ENCODE measurements around the gene MEDAG. TPM values are rescaled to one million over a fixed set of nuclear protein-coding genes. Genes with fewer than 3 reads are reported as not detected.

MEDAG gene
- total RNA-seq, 3 donors from 2014 or later (not counting 1 experiment from before 2014, with no cell fraction given), result not detected

DNA sequence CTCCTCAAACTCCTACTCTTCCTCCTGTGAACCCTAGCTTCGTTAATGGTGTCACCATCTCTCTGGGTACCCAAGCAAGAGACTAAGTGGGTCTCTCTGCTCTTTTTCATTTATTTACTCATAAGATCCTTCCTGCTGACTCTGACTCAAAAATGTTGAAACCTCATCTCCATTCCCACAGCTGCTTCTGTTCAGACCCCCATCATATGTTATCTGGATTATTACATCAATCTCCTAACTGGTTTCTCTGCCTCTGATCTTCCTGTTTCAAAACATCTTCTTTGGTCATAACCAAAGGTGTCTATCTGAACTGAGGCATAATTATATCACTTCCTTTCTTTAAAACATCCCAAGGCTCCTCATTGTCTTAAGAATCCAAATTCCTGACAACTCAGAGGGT is 2.0 kb upstream of the MEDAG start:
- Histone ChIP-seq H3K27me3 (ENCODE audit: control insufficient read depth, insufficient read depth, low read length) (peaks cover 8% of the 10 kb centered on the region), H3K36me3 (ENCODE audit: control insufficient read depth, insufficient read depth, low read length) (no peaks in the 10 kb centered on the region), H3K9me3 (ENCODE audit: control insufficient read depth, insufficient read depth, low read length) (no peaks in the 10 kb centered on the region), H3K4me3 (ENCODE audit: low read length) (no peak overlapping the region), H3K4me1 (ENCODE audit: control insufficient read depth, insufficient read depth, low read length) (peaks cover 5% of the 10 kb centered on the region), H3K27ac (ENCODE audit: low read length) (no peak overlapping the region)
- intact Hi-C loops (cut with micrococcal nuclease), result no loop called here
- 85% methylated on average over 1 of the region's 1 CpG for WGBS (ENCODE audit: insufficient coverage)
- ATAC-seq, result no peak
- no peak for TF ChIP-seq CTCF (IDR thresholded peaks at IDR 0.05)
- H3K27me3 Mint-ChIP-seq (ENCODE audit: low read depth in 2 of 2), result peaks cover 47 to 56% of the 10 kb centered on the region in 2 donors
- H3K4me3 Mint-ChIP-seq, result no peak overlapping the region
- DNase-seq, result no peak
- H3K4me1 Mint-ChIP-seq, result peaks cover 0 to 9% of the 10 kb centered on the region in 2 donors
- H3K36me3 Mint-ChIP-seq, result no peaks in the 10 kb centered on the region
- H3K9me3 Mint-ChIP-seq, result no peaks in the 10 kb centered on the region
- H3K27ac Mint-ChIP-seq, result no peak overlapping the region

DNA sequence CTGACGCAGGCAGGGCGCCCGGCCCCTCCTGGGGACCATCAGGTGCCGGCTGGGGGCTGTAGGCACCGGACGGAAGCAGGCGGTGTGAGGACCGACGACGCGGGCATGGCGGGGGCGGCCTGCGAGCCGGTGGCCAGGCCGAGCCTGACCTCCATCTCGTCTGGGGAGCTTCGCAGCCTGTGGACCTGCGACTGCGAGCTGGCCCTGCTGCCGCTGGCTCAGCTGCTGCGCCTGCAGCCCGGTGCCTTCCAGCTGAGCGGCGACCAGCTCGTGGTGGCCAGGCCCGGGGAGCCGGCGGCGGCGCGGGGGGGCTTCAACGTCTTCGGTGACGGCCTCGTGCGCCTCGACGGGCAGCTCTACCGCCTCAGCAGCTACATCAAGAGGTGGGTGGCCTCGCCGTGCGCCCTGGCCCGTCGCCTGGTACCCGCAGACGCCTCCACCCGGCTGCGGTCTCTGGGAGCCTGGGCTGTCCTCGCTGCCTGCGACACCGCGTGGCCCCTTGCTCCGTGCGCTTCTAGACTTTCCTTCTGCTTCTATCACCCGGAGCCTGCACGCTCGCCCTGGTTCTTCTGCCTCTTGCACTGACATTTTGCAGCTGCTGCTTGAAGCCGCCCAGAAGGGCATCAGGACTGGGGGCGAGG is 460 bp downstream of the MEDAG start:
- no peak for TF ChIP-seq CTCF (IDR thresholded peaks at IDR 0.05)
- DNase-seq (no peak), ATAC-seq (peak in 1 of 3 donors; percentile 64)
- H3K27ac ChIP-seq (ENCODE audit: low read length), result no peak overlapping the region
- peaks cover 5% of the 10 kb centered on the region for H3K4me1 ChIP-seq (ENCODE audit: control insufficient read depth, insufficient read depth, low read length)
- H3K4me3 ChIP-seq (ENCODE audit: low read length), result no peak overlapping the region
- Mint-ChIP-seq H3K27me3 (ENCODE audit: low read depth in 2 of 2) (peaks cover 36 to 46% of the 10 kb centered on the region in 2 donors), H3K9me3 (no peaks in the 10 kb centered on the region), H3K4me1 (peaks cover 0 to 9% of the 10 kb centered on the region in 2 donors), H3K36me3 (no peaks in the 10 kb centered on the region), H3K27ac (no peak overlapping the region), H3K4me3 (no peak overlapping the region)
- H3K36me3 ChIP-seq (ENCODE audit: control insufficient read depth, insufficient read depth, low read length), result no peaks in the 10 kb centered on the region
- 8% methylated on average over 60 of the region's 60 CpGs for WGBS (ENCODE audit: insufficient coverage)
- H3K9me3 ChIP-seq (ENCODE audit: control insufficient read depth, insufficient read depth, low read length), result no peaks in the 10 kb centered on the region
- intact Hi-C loops (cut with micrococcal nuclease), result no loop called here
- peaks cover 8% of the 10 kb centered on the region for H3K27me3 ChIP-seq (ENCODE audit: control insufficient read depth, insufficient read depth, low read length)

GRCh38 chr13:30907121-30907861 is 1.2 kb downstream of the MEDAG start:
- ATAC-seq (peak in 1 of 3 donors; percentile 4), DNase-seq (no peak)
- no peak for TF ChIP-seq CTCF (IDR thresholded peaks at IDR 0.05)
- Histone ChIP-seq H3K4me3 (ENCODE audit: low read length) (no peak overlapping the region), H3K27ac (ENCODE audit: low read length) (no peak overlapping the region), H3K36me3 (ENCODE audit: control insufficient read depth, insufficient read depth, low read length) (no peaks in the 10 kb centered on the region), H3K27me3 (ENCODE audit: control insufficient read depth, insufficient read depth, low read length) (peaks cover 8% of the 10 kb centered on the region), H3K9me3 (ENCODE audit: control insufficient read depth, insufficient read depth, low read length) (no peaks in the 10 kb centered on the region), H3K4me1 (ENCODE audit: control insufficient read depth, insufficient read depth, low read length) (peaks cover 5% of the 10 kb centered on the region)
- 48% methylated on average over 10 of the region's 10 CpGs for WGBS (ENCODE audit: insufficient coverage)
- H3K4me3 Mint-ChIP-seq, result no peak overlapping the region
- H3K27me3 Mint-ChIP-seq (ENCODE audit: low read depth in 2 of 2), result peaks cover 38 to 51% of the 10 kb centered on the region in 2 donors
- H3K4me1 Mint-ChIP-seq, result peaks cover 0 to 9% of the 10 kb centered on the region in 2 donors
- H3K36me3 Mint-ChIP-seq, result no peaks in the 10 kb centered on the region
- intact Hi-C loops (cut with micrococcal nuclease), result no loop called here
- no peak overlapping the region for H3K27ac Mint-ChIP-seq
- no peaks in the 10 kb centered on the region for H3K9me3 Mint-ChIP-seq
